HCT116 (cell line): ENCODE data around the gene CBX5. TPM values are rescaled to one million over a fixed set of nuclear protein-coding genes. Genes with fewer than 3 reads are reported as not detected.

Experiments
- ATAC-seq: fragments of 200-7000 bp; cut with Tn5 transposase; 2 replicates; pipeline ENCODE4 v1.9.1; 2020; ENCODE audit warnings: mild to moderate bottlenecking, moderate library complexity
- BruUV-seq: library from RNA; stranded (reverse); fragments of 400-500 nt; replicated peaks from 2 replicates; lab custom pipeline; 2021; lab: Mats Ljungman, UMichigan
- CTCF ChIA-PET: fragments of 300-600 bp; sonication (Branson Sonifier 250); formaldehyde crosslinking; loops from one replicate; lab custom pipeline; 2021; ENCODE audit warnings: antibody characterized with exemption; lab: Charles Lee
- POLR2A ChIA-PET: fragments of 300-600, 350-600 bp; sonication (Branson Sonifier 250); formaldehyde crosslinking; loops from one replicate; lab custom pipeline; 2021; ENCODE audit warnings: antibody characterized with exemption; lab: Charles Lee
- RAD21 ChIA-PET, 2 experiments: fragments of 300-600 bp; sonication (Branson Sonifier 250); formaldehyde crosslinking; loops; one replicate each; lab custom pipeline; 2023; ENCODE audit warnings: low total read pairs in 2 of 2; ENCODE audit not compliant: uncharacterized antibody in 2 of 2, unreplicated experiment in 2 of 2, low non-redundant PET in 1 of 2; lab: Charles Lee
- DNase-seq: peaks from one replicate; pipeline ENCODE4 v3.0.0-alpha.2; 2010; ENCODE audit warnings: low read depth, low spot score
- H2AFZ ChIP-seq: fragments of 200-600 bp; shearing (Covaris generic), sonication (generic); 2 replicates; pipeline ENCODE4 v1.6.1; 2017; ENCODE audit warnings: low read depth, mixed run types, mixed read lengths, antibody characterized with exemption, low read length; ENCODE audit not compliant: poor library complexity, severe bottlenecking
- H3K27ac ChIP-seq: 2 replicates; pipeline ENCODE4 v1.5.1; 2012; ENCODE audit warnings: low read depth, low read length
- H3K27me3 ChIP-seq: fragments of 200-600 bp; sonication (generic); 2 replicates; pipeline ENCODE4 v1.6.1; 2016; ENCODE audit warnings: mixed run types, low read length, mixed read lengths; ENCODE audit not compliant: insufficient read depth
- H3K36me3 ChIP-seq, 2 experiments: fragments of 200-500 bp in 1 of 2; fragments of 200-600 bp in 1 of 2; sonication (Bioruptor generic) in 1 of 2; sonication (generic) in 1 of 2; 2 replicates each; pipeline versions ENCODE4 v1.5.1 to v1.6.1; 2014 to 2016; ENCODE audit warnings: low read length in 2 of 2, inconsistent platforms in 1 of 2, mixed read lengths in 1 of 2, mixed run types in 1 of 2; ENCODE audit not compliant: insufficient read depth in 2 of 2, control insufficient read depth in 1 of 2
- H3K4me1 ChIP-seq, 2 experiments: fragments of 200-600 bp in 1 of 2; sonication (generic) in 1 of 2; 2 replicates each; pipeline versions ENCODE4 v1.5.1 to v1.6.1; 2012 to 2017; ENCODE audit warnings: low read length in 2 of 2, inconsistent platforms in 1 of 2, mild to moderate bottlenecking in 1 of 2, mixed read lengths in 1 of 2, mixed run types in 1 of 2, moderate library complexity in 1 of 2; ENCODE audit not compliant: insufficient read depth in 2 of 2, control insufficient read depth in 1 of 2
- H3K4me2 ChIP-seq: fragments of 200-600 bp; sonication (generic); 2 replicates; pipeline ENCODE4 v1.6.1; 2017; ENCODE audit warnings: mixed run types, low read length, mixed read lengths
- H3K4me3 ChIP-seq, 2 experiments: fragments of 200-600 bp in 1 of 2; sonication (generic) in 1 of 2; replicated peaks in 1 of 2; 2 replicates each; pipeline ENCODE4 v1.5.1; 2011 to 2016; ENCODE audit warnings: low read length in 2 of 2, control low read depth in 1 of 2, low read depth in 1 of 2, mild to moderate bottlenecking in 1 of 2, mixed read lengths in 1 of 2, mixed run types in 1 of 2
- H3K79me2 ChIP-seq: fragments of 200-600 bp; sonication (generic); 2 replicates; pipeline ENCODE4 v1.6.1; 2017; ENCODE audit warnings: mild to moderate bottlenecking, mixed run types, low read length, moderate library complexity, mixed read lengths; ENCODE audit not compliant: insufficient read depth
- H3K9ac ChIP-seq: fragments of 200-600 bp; sonication (generic); 2 replicates; pipeline ENCODE4 v1.6.1; 2016; ENCODE audit warnings: low read length, mixed read lengths
- H3K9me2 ChIP-seq: fragments of 200-600 bp; sonication (generic), shearing (Covaris generic); 2 replicates; pipeline ENCODE4 v1.6.1; 2017; ENCODE audit warnings: mixed run types, mild to moderate bottlenecking, moderate library complexity; ENCODE audit not compliant: insufficient read depth
- H3K9me3 ChIP-seq, 2 experiments: fragments of 200-500 bp in 1 of 2; fragments of 200-600 bp in 1 of 2; sonication (Bioruptor generic) in 1 of 2; sonication (generic) in 1 of 2; 2 replicates each; pipeline ENCODE4 v1.6.1; 2014 to 2017; ENCODE audit warnings: low read length in 2 of 2, mixed read lengths in 2 of 2, inconsistent platforms in 1 of 2, low read depth in 1 of 2, mild to moderate bottlenecking in 1 of 2, mixed run types in 1 of 2, moderate library complexity in 1 of 2; ENCODE audit not compliant: control insufficient read depth in 1 of 2, insufficient read depth in 1 of 2
- H4K20me1 ChIP-seq: fragments of 200-600 bp; sonication (generic), shearing (Covaris generic); 2 replicates; pipeline ENCODE4 v1.6.1; 2017; ENCODE audit warnings: mixed run types, mild to moderate bottlenecking, moderate library complexity; ENCODE audit not compliant: insufficient read depth
- EZH2 ChIP-seq: fragments of 200-600 bp; sonication (generic); IDR thresholded peaks from 2 replicates; pipeline ENCODE4 v1.6.1; 2017; ENCODE audit warnings: antibody characterized with exemption, mixed run types
- EZH2phosphoT487 ChIP-seq: fragments of 200-600 bp; IDR thresholded peaks from 2 replicates; pipeline ENCODE4 v1.6.1; 2018; ENCODE audit warnings: antibody characterized with exemption, borderline replicate concordance
- POLR2AphosphoS5 ChIP-seq: IDR thresholded peaks from 2 replicates; pipeline ENCODE4 v1.6.1; 2011; ENCODE audit warnings: mild to moderate bottlenecking, low read depth, low read length, moderate library complexity
- YY1 ChIP-seq: IDR thresholded peaks from 2 replicates; pipeline ENCODE4 v1.6.1; 2011; ENCODE audit warnings: low read length, low read depth, moderate library complexity, mild to moderate bottlenecking; ENCODE audit not compliant: insufficient replicate concordance; ENCODE audit errors: extremely low read depth
- ZFX ChIP-seq: fragments of 450-650 bp; IDR thresholded peaks from 2 replicates; pipeline ENCODE4 v1.6.1; 2017
- ZNF274 ChIP-seq: fragments of 200-500 bp; sonication (Bioruptor generic); IDR thresholded peaks from 2 replicates; pipeline ENCODE4 v1.6.1; 2014; ENCODE audit warnings: mild to moderate bottlenecking, low read depth, low read length, inconsistent platforms
- intact Hi-C: fragments of 100-400 bp; cut with micrococcal nuclease; formaldehyde crosslinking; loops from 2 replicates; pipeline ENCODE4 v1.10.0; 2022
- total RNA-seq: library from RNA; stranded (reverse); gene quantifications from one replicate; pipeline ENCODE4 v1.2.1, GENCODE V29; 2021; ENCODE audit not compliant: unreplicated experiment

Gene CBX5
- total RNA-seq, 1 experiment from 2014 or later = 72.3 TPM

GRCh38 chr12:54280468-54281260 is 742 bp upstream of the CBX5 start, which contains the start of gene HNRNPA1 (continued):
- TF ChIP-seq EZH2phosphoT487 (no peak), ZNF274 (no peak), YY1 (peak; percentile 87), POLR2AphosphoS5 (peak; percentile 99)
- TF ChIP-seq, all 23 proteins: peak for 5

- Histone ChIP-seq H2AFZ (no peak overlapping the region), H3K79me2 (peaks cover 89% of the 10 kb centered on the region), H3K9me2 (no peaks in the 10 kb centered on the region), H3K27ac (peak overlapping the region; percentile 93), H3K36me3 (peaks cover 23 to 47% of the 10 kb centered on the region in 2 experiments), H3K4me3 (peak overlapping the region; percentile 74 to 81), H3K9me3 (no peaks in the 10 kb centered on the region), H3K27me3 (no peaks in the 10 kb centered on the region), H4K20me1 (peaks cover 21% of the 10 kb centered on the region), H3K4me2 (peak overlapping the region; percentile 88), H3K9ac (peak overlapping the region; percentile 97), H3K4me1 (peaks cover 15 to 42% of the 10 kb centered on the region in 2 experiments)
- TF ChIP-seq ZFX (peak; percentile 52; the same call in 1 of the 2 replicates), EZH2 (no peak)
- CTCF ChIA-PET = interaction anchor here (1.3 to 2.5 kb wide), 5 partner anchors 13 to 100 kb away, joined by 3 to 16 read pairs (median 7); partner anchors contain the start of gene COPZ1
- RAD21 ChIA-PET = interaction anchor here in 1 of 2 experiments (0.7 to 1.3 kb wide), 2 partner anchors 22 to 28 kb away, joined by 3 to 4 read pairs; no protein-coding TSS in a partner anchor
- POLR2A ChIA-PET = interaction anchor here (0.9 to 2.8 kb wide), 19 partner anchors 11 to 291 kb away, joined by 3 to 73 read pairs (median 10); partner anchors contain the start of genes COPZ1 and NFE2
- intact Hi-C loops = loop anchor here (1.0 to 2.0 kb wide), 2 partner anchors 26 to 59 kb away; no protein-coding TSS in a partner anchor
- TSS peak; percentile 77 for BruUV-seq
- ATAC-seq (no peak), DNase-seq (no peak)
Observed at GRCh38 chr12:54279227-54279631, 693 bp downstream of the CBX5 start.
